HG03457 (cell line): ENCODE measurements around the gene TXNDC11.

ENCODE experiments used
- ATAC-seq: cut with Tn5 transposase; IDR thresholded peaks from one replicate; pipeline ENCODE4 v1.9.1; 2021; ENCODE audit warnings: moderate number of reproducible peaks; ENCODE audit not compliant: unreplicated experiment

The TXNDC11 gene

GRCh38 chr16:11692171-11692570 lies 50.5 kb downstream of the TXNDC11 start:
- no peak for ATAC-seq

GRCh38 chr16:11691771-11692170 lies 50.9 kb downstream of the TXNDC11 start:
- no peak for ATAC-seq

- no peak for ATAC-seq
Observed at GRCh38 chr16:11691235-11691634, 51.4 kb downstream of the TXNDC11 start.

GRCh38 chr16:11689031-11689840 lies 53.4 kb downstream of the TXNDC11 start:
- ATAC-seq, result peak; percentile 83

- ATAC-seq, result no peak
Observed at GRCh38 chr16:11688520-11688886, 54.2 kb downstream of the TXNDC11 start.

GRCh38 chr16:11687601-11688519 lies 54.8 kb downstream of the TXNDC11 start:
- no peak for ATAC-seq

GRCh38 chr16:11686713-11687380 lies 55.8 kb downstream of the TXNDC11 start:
- ATAC-seq, result no peak

GRCh38 chr16:11685844-11686618 lies 56.6 kb downstream of the TXNDC11 start:
- no peak for ATAC-seq

- ATAC-seq, result no peak
Observed at GRCh38 chr16:11684231-11685025, 58.2 kb downstream of the TXNDC11 start.

- ATAC-seq, result no peak
Observed at GRCh38 chr16:11683145-11683544, 59.5 kb downstream of the TXNDC11 start.

- no peak for ATAC-seq
Observed at GRCh38 chr16:11682655-11683096, 60.0 kb downstream of the TXNDC11 start.

GRCh38 chr16:11681976-11682654 lies 60.5 kb downstream of the TXNDC11 start:
- ATAC-seq, result no peak

- no peak for ATAC-seq
Observed at GRCh38 chr16:11681556-11681955, 61.1 kb downstream of the TXNDC11 start.

- ATAC-seq, result no peak
Observed at GRCh38 chr16:11679941-11680911, 62.4 kb downstream of the TXNDC11 start.

GRCh38 chr16:11679250-11679649 lies 63.4 kb downstream of the TXNDC11 start:
- ATAC-seq, result no peak

- no peak for ATAC-seq
Observed at GRCh38 chr16:11677959-11678881, 64.4 kb downstream of the TXNDC11 start.

GRCh38 chr16:11677451-11677951 lies 65.2 kb downstream of the TXNDC11 start:
- no peak for ATAC-seq
